ENCODE results near the gene SLC34A3.

The SLC34A3 gene

GRCh38 chr9:137278721-137279711 lies 48.3 kb downstream of the SLC34A3 start:
- no peak for DNase-seq

- no peak for DNase-seq
These were observed 49.2 kb downstream of the SLC34A3 start for GRCh38 chr9:137279741-137280473.

- DNase-seq = no peak
These were observed 50.0 kb downstream of the SLC34A3 start for GRCh38 chr9:137280474-137281344.

- no peak for DNase-seq
These were observed 50.8 kb downstream of the SLC34A3 start for GRCh38 chr9:137281345-137282116.

Measured in GOT3 (cell line).